Epithelial cell of proximal tubule (primary cell): ENCODE measurements around the gene DAO. TPM values are rescaled to one million over a fixed set of nuclear protein-coding genes. Genes with fewer than 3 reads are reported as not detected.

ENCODE experiments used
- DNase-seq: peaks from one replicate; pipeline ENCODE4 v3.0.0-alpha.2; 2011; ENCODE audit warnings: low read depth
- H3K4me3 ChIP-seq: 2 replicates; pipeline ENCODE4 v1.5.1; 2011; ENCODE audit warnings: low read depth, mild to moderate bottlenecking, low read length
- CTCF ChIP-seq: conservative IDR thresholded peaks from 2 replicates; pipeline ENCODE4 v1.5.1; 2012; ENCODE audit warnings: low read depth, mild to moderate bottlenecking, low read length
- total RNA-seq: library from RNA; depleted of rRNA; stranded (reverse); fragments of >200 nt; gene quantifications from 2 replicates; pipeline ENCODE4 v1.2.3, GENCODE V29; 2015

The DAO gene
- total RNA-seq, 1 donor from 2014 or later, result not detected

- no peak overlapping the region for H3K4me3 ChIP-seq
- no peak for DNase-seq
- no peak for TF ChIP-seq CTCF
Measured at GRCh38 chr12:108835860-108836634, 43.8 kb upstream of the DAO start.

GRCh38 chr12:108837239-108837638 is 42.7 kb upstream of the DAO start:
- H3K4me3 ChIP-seq, result no peak overlapping the region
- no peak for DNase-seq
- no peak for TF ChIP-seq CTCF

GRCh38 chr12:108837680-108838079 is 42.2 kb upstream of the DAO start:
- no peak for DNase-seq
- H3K4me3 ChIP-seq, result no peak overlapping the region
- TF ChIP-seq CTCF, result no peak

GRCh38 chr12:108838194-108839017 is 41.5 kb upstream of the DAO start:
- DNase-seq, result peak; percentile 90
- no peak for TF ChIP-seq CTCF
- H3K4me3 ChIP-seq, result no peak overlapping the region

GRCh38 chr12:108839018-108839889 is 40.6 kb upstream of the DAO start:
- no peak for TF ChIP-seq CTCF
- DNase-seq, result no peak

GRCh38 chr12:108839890-108840230 is 40.0 kb upstream of the DAO start:
- TF ChIP-seq CTCF, result no peak
- no peak for DNase-seq
- no peak overlapping the region for H3K4me3 ChIP-seq

More at GRCh38 chr12:108839018-108839889, 40.6 kb upstream of the DAO start:
- H3K4me3 ChIP-seq, result no peak overlapping the region
